ENCODE results near the gene RRP8. TPM values are rescaled to one million over a fixed set of nuclear protein-coding genes. Genes with fewer than 3 reads are reported as not detected.

Gene RRP8
- total and polyA plus RNA-seq, 10 of the 15 experiments (the other 5 are each of a cell fraction or from before 2014, with no cell fraction given), result 4.7 to 51.2 (median 23.9) TPM

GRCh38 chr11:6627762-6628241, 24.4 kb upstream of the RRP8 start:
- POLR2A ChIA-PET, result interaction anchor here (0.7 to 1.8 kb wide), 5 partner anchors 9 to 53 kb away, joined by 3 to 10 read pairs (median 4); partner anchors contain the start of genes TAF10 and TPP1
- SMC1A ChIA-PET (ENCODE audit: uncharacterized antibody, unreplicated experiment), result interaction anchor here (0.9 to 1.7 kb wide), 6 partner anchors 9 to 78 kb away, joined by 3 to 6 read pairs (median 4); partner anchors contain the start of gene TPP1
- H3K9me3 ChIP-seq (replicated peaks; ENCODE audit: control insufficient read depth, insufficient read depth, low read length), result no peaks in the 10 kb centered on the region
- peak overlapping the region; percentile 31; the same call in 1 of the 2 replicates for H2AFZ ChIP-seq (ENCODE audit: control insufficient read depth, low read depth, low read length)
- no TSS peak for BruUV-seq (replicated peaks)
- H3K4me2 ChIP-seq (ENCODE audit: control insufficient read depth, insufficient read depth), result peak overlapping the region; percentile 32
- no peaks in the 10 kb centered on the region for H3K36me3 ChIP-seq (ENCODE audit: control insufficient read depth in 2 of 2, insufficient read depth in 2 of 2, low read length in 1 of 2)
- H3K79me2 ChIP-seq (ENCODE audit: control insufficient read depth, insufficient read depth, low read length), result no peaks in the 10 kb centered on the region
- no peak overlapping the region for H3K9ac ChIP-seq (ENCODE audit: control insufficient read depth, insufficient read depth, low read length)
- no peak overlapping the region for H3K27ac ChIP-seq (ENCODE audit: control insufficient read depth, insufficient read depth)
- FAIRE-seq, result peak; percentile 76
- CTCF ChIA-PET, result interaction anchor here (1.2 to 2.3 kb wide), 5 partner anchors 9 to 55 kb away, joined by 3 to 6 read pairs (median 4); partner anchors contain the start of genes MRPL17 and TPP1
- H3K4me1 ChIP-seq (ENCODE audit: control insufficient read depth, insufficient read depth, low read length), result peaks cover 9% of the 10 kb centered on the region
- peak; percentile 82 for ATAC-seq
- DNase-seq (ENCODE audit: low read depth, low spot score), result no peak
- H3K4me3 ChIP-seq, result no peak overlapping the region; the same call in 1 of the 2 replicates
- H3K27me3 ChIP-seq (replicated peaks in 1 of 2; ENCODE audit: control insufficient read depth in 2 of 2, insufficient read depth in 2 of 2, low read length in 1 of 2), result no peaks in the 10 kb centered on the region
- intact Hi-C loops (cut with micrococcal nuclease; ENCODE audit: unreplicated experiment), result no loop called here
- no peaks in the 10 kb centered on the region for H4K20me1 ChIP-seq (ENCODE audit: control insufficient read depth, insufficient read depth)
- WGBS (ENCODE audit: insufficient coverage, insufficient replicate concordance, low lambda C conversion rate, missing lambda C conversion rate), result 0% methylated on average over 2 of the region's 2 CpGs
- RAD21 ChIA-PET (ENCODE audit: unreplicated experiment), result interaction anchor here (1.1 to 1.5 kb wide), 4 partner anchors 9 to 78 kb away, joined by 3 to 13 read pairs (median 5); partner anchors contain the start of genes MRPL17 and TPP1
- in situ Hi-C loops (cut with MboI), result no loop called here
- TF ChIP-seq CTCF (IDR thresholded peaks at IDR 0.05 in 2 of 3, conservative IDR thresholded peaks at IDR 0.05 in 1 of 3; ENCODE audit: control insufficient read depth in 2 of 3, extremely low read depth in 1 of 3, insufficient read depth in 1 of 3, low read depth in 3 of 3, low read length in 3 of 3), result no peak
- no peak for TF ChIP-seq ZNF687 (IDR thresholded peaks at IDR 0.05)
- no peak for TF ChIP-seq DPF2 (IDR thresholded peaks at IDR 0.05)
- peak; percentile 54; the same call in 1 of the 2 replicates for TF ChIP-seq ATF7 (IDR thresholded peaks at IDR 0.05; ENCODE audit: low read depth)
- peak; percentile 22; the same call in 1 of the 2 replicates for TF ChIP-seq RELB (IDR thresholded peaks at IDR 0.05; ENCODE audit: low read depth)
- peak; percentile 70 for TF ChIP-seq RUNX3 (IDR thresholded peaks at IDR 0.05; ENCODE audit: low read length)
- 0 out of 4 replicates have a peak, but pooled peaks of 1 of the 2 experiments have one; percentile 33 for TF ChIP-seq BHLHE40 (IDR thresholded peaks at IDR 0.05; ENCODE audit: borderline replicate concordance in 1 of 2, low read depth in 2 of 2, low read length in 1 of 2)
- no peak for TF ChIP-seq NFYB (IDR thresholded peaks at IDR 0.05; ENCODE audit: insufficient read depth, low read depth, low read length)
- TF ChIP-seq CUX1 (IDR thresholded peaks at IDR 0.05; ENCODE audit: insufficient replicate concordance, low read depth, low read length), result no peak

Measured in GM12878 (cell line).